Endothelial cell of umbilical vein (primary cell): ENCODE measurements around the gene SIGLEC15. TPM values are rescaled to one million over a fixed set of nuclear protein-coding genes. Genes with fewer than 3 reads are reported as not detected.

Experiments
- BruUV-seq: library from RNA; stranded (reverse); fragments of 400-500 nt; replicated peaks from 2 replicates; lab custom pipeline; 2021; lab: Mats Ljungman, UMichigan
- CTCF ChIA-PET: fragments of 300-600, 350-600 bp; sonication (Branson Sonifier 250); formaldehyde crosslinking; loops from one replicate; lab custom pipeline; 2021; ENCODE audit warnings: antibody characterized with exemption, inconsistent platforms; lab: Charles Lee
- POLR2A ChIA-PET: fragments of 300-600, 350-600 bp; sonication (Branson Sonifier 250); formaldehyde crosslinking; loops from one replicate; lab custom pipeline; 2021; ENCODE audit warnings: antibody characterized with exemption, inconsistent platforms; lab: Charles Lee
- DNase-seq: peaks from one replicate; pipeline ENCODE4 v3.0.0-alpha.2; 2011; ENCODE audit warnings: low read depth, low spot score
- FAIRE-seq: peaks from 2 replicates; lab custom pipeline; 2011; peaks lifted over from hg19 to GRCh38; lab: Jason Lieb, UNC
- H2AFZ ChIP-seq: 2 replicates; pipeline ENCODE4 v1.6.0; 2012; ENCODE audit warnings: low read depth, low read length, control low read depth, inconsistent platforms
- H3K27ac ChIP-seq: 2 replicates; pipeline ENCODE4 v1.5.1; 2011; ENCODE audit warnings: low read depth, mild to moderate bottlenecking, control low read depth, low read length, moderate library complexity; ENCODE audit not compliant: insufficient read depth
- H3K27me3 ChIP-seq, 2 experiments: 2 replicates each; pipeline versions ENCODE4 v1.6.0 to v1.6.1; 2011; ENCODE audit warnings: low read length in 2 of 2, mixed read lengths in 1 of 2; ENCODE audit not compliant: control insufficient read depth in 2 of 2, insufficient read depth in 2 of 2
- H3K36me3 ChIP-seq, 2 experiments: 2 replicates in 1 of 2; 3 replicates in 1 of 2; pipeline ENCODE4 v1.5.1; 2011; ENCODE audit warnings: low read length in 2 of 2, mild to moderate bottlenecking in 1 of 2, moderate library complexity in 1 of 2; ENCODE audit not compliant: control insufficient read depth in 2 of 2, insufficient read depth in 2 of 2; ENCODE audit errors: extremely low read depth in 1 of 2
- H3K4me1 ChIP-seq: 3 replicates; pipeline ENCODE4 v1.5.1; 2011; ENCODE audit warnings: mild to moderate bottlenecking, low read length; ENCODE audit not compliant: control insufficient read depth, insufficient read depth; ENCODE audit errors: extremely low read depth
- H3K4me2 ChIP-seq: 2 replicates; pipeline ENCODE4 v1.6.1; 2011; ENCODE audit warnings: low read length, control low read depth, mixed read lengths; ENCODE audit not compliant: insufficient read depth
- H3K4me3 ChIP-seq, 3 experiments: fragments of 200-600 bp in 1 of 3; sonication (generic), shearing (Covaris generic) in 1 of 3; replicated peaks in 1 of 3; 2 replicates each; pipeline ENCODE4 v1.5.1; 2011 to 2016; ENCODE audit warnings: control low read depth in 3 of 3, low read length in 3 of 3, mild to moderate bottlenecking in 2 of 3, inconsistent platforms in 1 of 3, low read depth in 1 of 3, moderate library complexity in 1 of 3; ENCODE audit not compliant: insufficient read depth in 1 of 3
- H3K79me2 ChIP-seq: 2 replicates; pipeline ENCODE4 v1.6.0; 2012; ENCODE audit warnings: low read length, inconsistent platforms; ENCODE audit not compliant: control insufficient read depth, insufficient read depth
- H3K9ac ChIP-seq: replicated peaks from 2 replicates; pipeline ENCODE3; 2011; ENCODE audit warnings: low read length, control low read depth; ENCODE audit not compliant: insufficient read depth; ENCODE audit errors: extremely low read depth
- H3K9me1 ChIP-seq: replicated peaks from 3 replicates; pipeline ENCODE4 v1.6.0; 2011; ENCODE audit warnings: mild to moderate bottlenecking, low read length; ENCODE audit not compliant: control insufficient read depth, insufficient read depth; ENCODE audit errors: extremely low read depth
- H3K9me3 ChIP-seq: replicated peaks from 2 replicates; pipeline ENCODE4 v1.5.1; 2012; ENCODE audit warnings: low read length, inconsistent platforms; ENCODE audit not compliant: control insufficient read depth, insufficient read depth
- H4K20me1 ChIP-seq: replicated peaks from 2 replicates; pipeline ENCODE3; 2011; ENCODE audit warnings: mild to moderate bottlenecking, low read length; ENCODE audit not compliant: control insufficient read depth, insufficient read depth; ENCODE audit errors: extremely low read depth
- CTCF ChIP-seq, 2 donors: IDR thresholded peaks; 1 replicate in 1 of 2; 2 replicates in 1 of 2; pipeline ENCODE4 v1.5.1; 2011; ENCODE audit warnings: low read length in 2 of 2, mild to moderate bottlenecking in 2 of 2, moderate library complexity in 2 of 2, control low read depth in 1 of 2, inconsistent platforms in 1 of 2, low read depth in 1 of 2; ENCODE audit not compliant: insufficient read depth in 1 of 2; ENCODE audit errors: extremely low read depth in 1 of 2
- EZH2 ChIP-seq: IDR thresholded peaks from 2 replicates; pipeline ENCODE4 v1.6.1; 2012; ENCODE audit warnings: borderline replicate concordance, low read depth, mild to moderate bottlenecking, moderate library complexity, low read length, inconsistent platforms; ENCODE audit not compliant: severe bottlenecking
- FOS ChIP-seq: IDR thresholded peaks from 2 replicates; pipeline ENCODE4 v1.6.1; 2011; ENCODE audit warnings: mild to moderate bottlenecking, low read length, moderate library complexity, borderline replicate concordance; ENCODE audit not compliant: insufficient read depth
- GATA2 ChIP-seq: IDR thresholded peaks from 2 replicates; pipeline ENCODE4 v1.7.0; 2011; ENCODE audit warnings: low read depth, mild to moderate bottlenecking, moderate library complexity, mixed read lengths, low read length; ENCODE audit not compliant: insufficient read length, insufficient read depth
- JUN ChIP-seq: IDR thresholded peaks from 2 replicates; pipeline ENCODE4 v1.6.1; 2011; ENCODE audit warnings: borderline replicate concordance, low read depth; ENCODE audit not compliant: insufficient read length, insufficient read depth
- MAX ChIP-seq: IDR thresholded peaks from 2 replicates; pipeline ENCODE4 v1.6.1; 2011; ENCODE audit not compliant: insufficient read depth, insufficient read length
- MYC ChIP-seq: IDR thresholded peaks from one replicate; pipeline ENCODE4 v1.6.1; 2011; ENCODE audit warnings: mild to moderate bottlenecking, low read depth, low read length
- POLR2A ChIP-seq: IDR thresholded peaks from 2 replicates; pipeline ENCODE4 v1.6.1; 2012; ENCODE audit warnings: low read depth, mild to moderate bottlenecking, control low read depth, low read length
- POLR2AphosphoS5 ChIP-seq: IDR thresholded peaks from 2 replicates; pipeline ENCODE4 v1.6.1; 2012; ENCODE audit warnings: low read depth, mild to moderate bottlenecking, control low read depth, low read length, moderate library complexity; ENCODE audit not compliant: insufficient read depth
- dilution Hi-C: fragments of 300-500 bp; cut with MboI; formaldehyde crosslinking; loops from one replicate; pipeline ENCODE4 v1.15.0; 2019; ENCODE audit warnings: low sequenced_read_pairs; ENCODE audit not compliant: extremely low pct_ligation_motif_present
- intact Hi-C: fragments of 100-400 bp; cut with micrococcal nuclease; formaldehyde crosslinking; loops from one replicate; pipeline ENCODE4 v1.10.0; 2022
- polyA plus RNA-seq, 4 experiments: library from polyadenylated mRNA; depleted of rRNA in 3 of 4; stranded (reverse) in 3 of 4; unstranded in 1 of 4; fragments of >200 nt; gene quantifications; 2 replicates each; pipeline versions ENCODE4 v1.2.1 to v1.2.3, GENCODE V29; 2011 to 2012; ENCODE audit warnings: missing spikeins in 1 of 4
- total RNA-seq: library from RNA; stranded (reverse); gene quantifications from 2 replicates; pipeline ENCODE4 v1.2.3, GENCODE V29; 2021

SIGLEC15 gene
- total and polyA plus RNA-seq, 2 donors (not counting 3 experiments of a cell fraction or from before 2014, with no cell fraction given), result not detected

- H3K4me1 ChIP-seq, result peaks cover 4% of the 10 kb centered on the region
- H3K27ac ChIP-seq, result no peak overlapping the region
- no peaks in the 10 kb centered on the region for H4K20me1 ChIP-seq
- no peak overlapping the region for H3K4me2 ChIP-seq
- peaks cover 29 to 48% of the 10 kb centered on the region in 2 experiments for H3K27me3 ChIP-seq
- H2AFZ ChIP-seq, result no peak overlapping the region
- no peaks in the 10 kb centered on the region for H3K36me3 ChIP-seq
- TF ChIP-seq GATA2 (no peak), JUN (no peak), MYC (no peak), FOS (no peak), CTCF (IDR thresholded peaks at IDR 0.05; ENCODE audit: extremely low read depth in 1 of 2, insufficient read depth in 1 of 2, low read depth in 1 of 2, low read length in 2 of 2) (no peak), POLR2A (no peak), MAX (no peak), POLR2AphosphoS5 (no peak), EZH2 (no peak)
- no peak for FAIRE-seq
- no peaks in the 10 kb centered on the region for H3K9me3 ChIP-seq
- H3K9ac ChIP-seq, result no peak overlapping the region
- intact Hi-C loops, result loop anchor here (2.0 kb wide), 1 partner anchor 34 kb away; no protein-coding TSS in a partner anchor
- CTCF ChIA-PET, result interaction anchor here (1.0 to 8.1 kb wide), 3 partner anchors 34 to 112 kb away, joined by 3 to 307 read pairs (median 15); partner anchors contain the start of gene SLC14A1
- no peak overlapping the region for H3K4me3 ChIP-seq
- BruUV-seq, result no TSS peak
- H3K79me2 ChIP-seq, result no peaks in the 10 kb centered on the region
- POLR2A ChIA-PET, result no interaction called here
- H3K9me1 ChIP-seq, result no peaks in the 10 kb centered on the region
- DNase-seq, result no peak
- dilution Hi-C loops, result no loop called here
Measured at GRCh38 chr18:45836242-45837205, 11.0 kb downstream of the SIGLEC15 start.
